ENCODE results near the gene CDH16.

- no peak for TF ChIP-seq CTCF (IDR thresholded peaks at IDR 0.05; ENCODE audit: low read depth, low read length)
- TF ChIP-seq EZH2phosphoT487 (IDR thresholded peaks at IDR 0.05; ENCODE audit: low read depth), result no peak
Observed at GRCh38 chr16:66946974-66947301, 28.3 kb upstream of the CDH16 start.
